ENCODE data around the gene CAND2. TPM values are rescaled to one million over a fixed set of nuclear protein-coding genes. Genes with fewer than 3 reads are reported as not detected.
A peak's percentile ranks its signal among the peaks of the same experiment; 100 is the strongest.

Gene CAND2
- total and polyA plus RNA-seq, 9 of the 15 experiments (the other 6 are each of a cell fraction or from before 2014, with no cell fraction given), result 0.91 to 14.9 (median 4.3) TPM

DNA sequence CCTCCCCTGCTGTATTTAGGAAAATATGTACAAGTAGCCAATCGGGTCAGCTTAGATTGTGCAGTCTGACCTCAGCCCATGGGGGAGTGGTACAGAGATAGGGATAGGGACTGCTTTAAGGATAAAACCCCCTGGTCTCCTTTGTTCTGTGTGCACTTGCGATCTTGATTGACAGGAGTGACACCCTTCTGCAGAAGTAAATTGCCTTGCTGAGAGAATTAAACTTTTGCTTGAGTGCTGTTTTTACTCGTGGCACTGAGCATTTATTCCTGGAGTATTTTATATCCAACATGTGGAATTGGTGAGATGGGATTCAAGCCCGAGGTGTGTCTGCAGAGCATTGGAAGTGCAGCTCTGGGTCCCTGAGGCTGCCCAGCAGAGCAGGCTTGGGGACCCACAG, 68.8 kb downstream of the CAND2 start (continued):
- TF ChIP-seq HEY1 (CRISPR knock-in tag; IDR thresholded peaks at IDR 0.05; ENCODE audit: borderline replicate concordance) (no peak), ETV6 (IDR thresholded peaks at IDR 0.05; ENCODE audit: borderline replicate concordance in 1 of 2, low read depth in 2 of 2, low read length in 1 of 2) (no peak), ETV6 (CRISPR knock-in tag; IDR thresholded peaks at IDR 0.05; ENCODE audit: borderline replicate concordance) (no peak), XRCC4 (IDR thresholded peaks at IDR 0.05; ENCODE audit: extremely low read depth, insufficient read depth, insufficient read length) (no peak), TRIM24 (IDR thresholded peaks at IDR 0.05) (peak; percentile 18 to 80; a peak in 1 of 4 replicates), ETV5 (CRISPR knock-in tag; IDR thresholded peaks at IDR 0.05; ENCODE audit: low read depth) (no peak), PYGO2 (tag; IDR thresholded peaks at IDR 0.05) (no peak)
- TF ChIP-seq, protein P1, sequence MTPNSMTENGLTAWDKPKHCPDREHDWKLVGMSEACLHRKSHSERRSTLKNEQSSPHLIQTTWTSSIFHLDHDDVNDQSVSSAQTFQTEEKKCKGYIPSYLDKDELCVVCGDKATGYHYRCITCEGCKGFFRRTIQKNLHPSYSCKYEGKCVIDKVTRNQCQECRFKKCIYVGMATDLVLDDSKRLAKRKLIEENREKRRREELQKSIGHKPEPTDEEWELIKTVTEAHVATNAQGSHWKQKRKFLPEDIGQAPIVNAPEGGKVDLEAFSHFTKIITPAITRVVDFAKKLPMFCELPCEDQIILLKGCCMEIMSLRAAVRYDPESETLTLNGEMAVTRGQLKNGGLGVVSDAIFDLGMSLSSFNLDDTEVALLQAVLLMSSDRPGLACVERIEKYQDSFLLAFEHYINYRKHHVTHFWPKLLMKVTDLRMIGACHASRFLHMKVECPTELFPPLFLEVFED (CRISPR knock-in tag; conservative IDR thresholded peaks at IDR 0.05), result no peak
- TF ChIP-seq, protein P2, sequence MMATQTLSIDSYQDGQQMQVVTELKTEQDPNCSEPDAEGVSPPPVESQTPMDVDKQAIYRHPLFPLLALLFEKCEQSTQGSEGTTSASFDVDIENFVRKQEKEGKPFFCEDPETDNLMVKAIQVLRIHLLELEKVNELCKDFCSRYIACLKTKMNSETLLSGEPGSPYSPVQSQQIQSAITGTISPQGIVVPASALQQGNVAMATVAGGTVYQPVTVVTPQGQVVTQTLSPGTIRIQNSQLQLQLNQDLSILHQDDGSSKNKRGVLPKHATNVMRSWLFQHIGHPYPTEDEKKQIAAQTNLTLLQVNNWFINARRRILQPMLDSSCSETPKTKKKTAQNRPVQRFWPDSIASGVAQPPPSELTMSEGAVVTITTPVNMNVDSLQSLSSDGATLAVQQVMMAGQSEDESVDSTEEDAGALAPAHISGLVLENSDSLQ (IDR thresholded peaks at IDR 0.05), result peak; percentile 75
- TF ChIP-seq, protein P3, sequence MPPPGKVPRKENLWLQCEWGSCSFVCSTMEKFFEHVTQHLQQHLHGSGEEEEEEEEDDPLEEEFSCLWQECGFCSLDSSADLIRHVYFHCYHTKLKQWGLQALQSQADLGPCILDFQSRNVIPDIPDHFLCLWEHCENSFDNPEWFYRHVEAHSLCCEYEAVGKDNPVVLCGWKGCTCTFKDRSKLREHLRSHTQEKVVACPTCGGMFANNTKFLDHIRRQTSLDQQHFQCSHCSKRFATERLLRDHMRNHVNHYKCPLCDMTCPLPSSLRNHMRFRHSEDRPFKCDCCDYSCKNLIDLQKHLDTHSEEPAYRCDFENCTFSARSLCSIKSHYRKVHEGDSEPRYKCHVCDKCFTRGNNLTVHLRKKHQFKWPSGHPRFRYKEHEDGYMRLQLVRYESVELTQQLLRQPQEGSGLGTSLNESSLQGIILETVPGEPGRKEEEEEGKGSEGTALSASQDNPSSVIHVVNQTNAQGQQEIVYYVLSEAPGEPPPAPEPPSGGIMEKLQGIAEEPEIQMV (tag; conservative IDR thresholded peaks at IDR 0.05; ENCODE audit: low read depth), result no peak

Measured in K562 (cell line).